ENCODE data around the gene SLAMF1. TPM values are rescaled to one million over a fixed set of nuclear protein-coding genes. Genes with fewer than 3 reads are reported as not detected.

The SLAMF1 gene
- total and polyA plus RNA-seq, 4 donors, result 0.09 to 1.1 (median 0.17) TPM

DNA sequence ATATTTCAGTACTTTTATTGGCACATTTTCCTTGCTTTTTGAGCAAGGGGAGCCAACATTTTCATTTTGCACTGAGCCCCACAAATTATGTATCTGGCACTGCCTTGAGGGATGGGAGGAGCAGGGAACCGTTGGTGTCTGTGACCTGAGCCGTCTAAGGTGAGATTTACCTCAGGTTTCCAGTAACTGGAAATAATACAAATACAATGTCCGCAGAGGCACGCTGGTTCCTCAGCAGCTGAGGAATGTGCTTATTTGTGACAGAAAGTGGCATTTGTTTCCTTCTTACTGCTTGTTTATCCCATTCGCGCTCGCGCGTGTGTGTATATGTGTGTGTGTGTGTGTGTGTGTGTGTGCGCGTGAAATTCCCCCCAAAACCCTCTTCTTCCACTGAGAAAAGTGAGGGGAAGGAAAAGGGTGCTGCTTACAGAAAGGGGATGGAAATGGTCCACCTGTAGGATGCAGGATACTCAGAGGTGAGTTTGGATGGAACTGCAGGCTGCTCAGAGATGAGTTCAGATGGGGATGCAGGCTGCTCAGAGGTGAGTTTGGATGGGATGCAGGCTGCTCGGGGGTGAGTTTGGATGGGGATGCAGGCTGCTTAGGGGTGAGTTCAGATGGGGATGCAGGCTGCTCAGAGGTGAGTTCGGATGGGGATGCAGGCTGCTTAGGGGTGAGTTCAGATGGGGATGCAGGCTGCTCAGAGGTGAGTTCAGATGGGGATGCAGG, 30.2 kb upstream of the SLAMF1 start:
- no peaks in the 10 kb centered on the region for H3K27me3 ChIP-seq (ENCODE audit: control insufficient read depth in 4 of 4, insufficient read depth in 4 of 4, low read length in 3 of 4)
- DNase-seq (ENCODE audit: low spot score), result no peak
- H3K36me3 ChIP-seq (ENCODE audit: control insufficient read depth in 4 of 4, insufficient read depth in 3 of 4, low read depth in 1 of 4, low read length in 3 of 4), result no peaks in the 10 kb centered on the region
- H3K4me3 ChIP-seq (ENCODE audit: low read depth in 1 of 3, low read length in 3 of 3), result no peak overlapping the region
- H3K4me1 ChIP-seq (ENCODE audit: control insufficient read depth in 4 of 4, insufficient read depth in 4 of 4, low read length in 3 of 4), result peaks cover 0 to 3% (median 0%) of the 10 kb centered on the region in 4 donors
- TF ChIP-seq, protein P1, sequence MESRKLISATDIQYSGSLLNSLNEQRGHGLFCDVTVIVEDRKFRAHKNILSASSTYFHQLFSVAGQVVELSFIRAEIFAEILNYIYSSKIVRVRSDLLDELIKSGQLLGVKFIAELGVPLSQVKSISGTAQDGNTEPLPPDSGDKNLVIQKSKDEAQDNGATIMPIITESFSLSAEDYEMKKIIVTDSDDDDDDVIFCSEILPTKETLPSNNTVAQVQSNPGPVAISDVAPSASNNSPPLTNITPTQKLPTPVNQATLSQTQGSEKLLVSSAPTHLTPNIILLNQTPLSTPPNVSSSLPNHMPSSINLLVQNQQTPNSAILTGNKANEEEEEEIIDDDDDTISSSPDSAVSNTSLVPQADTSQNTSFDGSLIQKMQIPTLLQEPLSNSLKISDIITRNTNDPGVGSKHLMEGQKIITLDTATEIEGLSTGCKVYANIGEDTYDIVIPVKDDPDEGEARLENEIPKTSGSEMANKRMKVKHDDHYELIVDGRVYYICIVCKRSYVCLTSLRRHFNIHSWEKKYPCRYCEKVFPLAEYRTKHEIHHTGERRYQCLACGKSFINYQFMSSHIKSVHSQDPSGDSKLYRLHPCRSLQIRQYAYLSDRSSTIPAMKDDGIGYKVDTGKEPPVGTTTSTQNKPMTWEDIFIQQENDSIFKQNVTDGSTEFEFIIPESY (IDR thresholded peaks at IDR 0.05), result no peak
- TF ChIP-seq, protein P2, sequence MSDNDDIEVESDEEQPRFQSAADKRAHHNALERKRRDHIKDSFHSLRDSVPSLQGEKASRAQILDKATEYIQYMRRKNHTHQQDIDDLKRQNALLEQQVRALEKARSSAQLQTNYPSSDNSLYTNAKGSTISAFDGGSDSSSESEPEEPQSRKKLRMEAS (IDR thresholded peaks at IDR 0.05), result no peak
- H3K9me3 ChIP-seq (ENCODE audit: control insufficient read depth in 4 of 4, low read length in 3 of 4), result no peaks in the 10 kb centered on the region
- H3K9ac ChIP-seq (ENCODE audit: low read depth in 1 of 2, low read length in 2 of 2), result no peak overlapping the region
- H3K27ac ChIP-seq (ENCODE audit: low read depth in 1 of 2, low read length in 2 of 2), result no peak overlapping the region
- 75% methylated on average over 13 of the region's 13 CpGs for WGBS

DNA sequence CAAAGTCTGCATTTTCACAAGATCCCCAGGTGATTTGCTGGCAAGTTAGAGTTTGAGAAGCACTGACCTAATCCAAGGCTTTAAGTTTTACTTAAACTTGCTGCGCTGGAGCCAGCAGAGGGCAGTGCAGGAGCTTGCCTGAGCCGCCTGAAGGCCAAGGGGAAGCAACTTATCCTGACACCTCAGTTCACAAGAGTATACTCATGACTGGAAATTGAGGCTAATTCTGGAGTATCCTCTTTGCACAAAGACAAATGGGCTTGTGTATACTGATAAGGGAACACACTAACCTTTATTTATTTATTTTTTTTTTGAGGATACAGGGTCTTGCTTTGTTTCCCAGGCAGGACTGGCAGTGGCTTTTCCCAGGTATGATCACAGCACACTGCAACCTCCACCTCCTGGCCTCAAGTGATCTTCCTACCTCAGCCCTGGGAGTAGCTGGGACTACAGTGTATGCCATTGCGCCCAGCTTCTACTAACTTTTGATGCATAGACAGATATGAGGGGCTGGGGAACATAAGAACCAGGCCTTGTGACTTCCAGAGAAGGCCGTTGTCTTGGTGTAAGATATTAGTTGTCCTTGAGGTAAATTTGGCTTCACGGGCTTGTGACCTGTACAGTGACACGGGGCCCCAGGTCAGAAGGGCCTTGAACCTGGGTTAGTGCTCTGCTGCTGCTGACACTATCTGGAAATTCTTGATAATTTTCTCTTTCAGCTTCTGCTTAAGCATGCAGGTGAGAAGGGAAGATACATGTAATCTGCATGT, 29.0 kb upstream of the SLAMF1 start:
- Histone ChIP-seq H3K36me3 (ENCODE audit: control insufficient read depth in 4 of 4, insufficient read depth in 3 of 4, low read depth in 1 of 4, low read length in 3 of 4) (no peaks in the 10 kb centered on the region), H3K9ac (ENCODE audit: low read depth in 1 of 2, low read length in 2 of 2) (no peak overlapping the region), H3K4me3 (ENCODE audit: low read depth in 1 of 3, low read length in 3 of 3) (no peak overlapping the region), H3K4me1 (ENCODE audit: control insufficient read depth in 4 of 4, insufficient read depth in 4 of 4, low read length in 3 of 4) (peaks cover 0 to 3% (median 0%) of the 10 kb centered on the region in 4 donors), H3K27me3 (ENCODE audit: control insufficient read depth in 4 of 4, insufficient read depth in 4 of 4, low read length in 3 of 4) (no peaks in the 10 kb centered on the region), H3K27ac (ENCODE audit: low read depth in 1 of 2, low read length in 2 of 2) (no peak overlapping the region), H3K9me3 (ENCODE audit: control insufficient read depth in 4 of 4, low read length in 3 of 4) (no peaks in the 10 kb centered on the region)
- WGBS, result 48% methylated on average over 6 of the region's 6 CpGs
- TF ChIP-seq FOXA1 (IDR thresholded peaks at IDR 0.05), result no peak
- no peak for TF ChIP-seq HNF4A (conservative IDR thresholded peaks at IDR 0.05)
- TF ChIP-seq, protein P3, sequence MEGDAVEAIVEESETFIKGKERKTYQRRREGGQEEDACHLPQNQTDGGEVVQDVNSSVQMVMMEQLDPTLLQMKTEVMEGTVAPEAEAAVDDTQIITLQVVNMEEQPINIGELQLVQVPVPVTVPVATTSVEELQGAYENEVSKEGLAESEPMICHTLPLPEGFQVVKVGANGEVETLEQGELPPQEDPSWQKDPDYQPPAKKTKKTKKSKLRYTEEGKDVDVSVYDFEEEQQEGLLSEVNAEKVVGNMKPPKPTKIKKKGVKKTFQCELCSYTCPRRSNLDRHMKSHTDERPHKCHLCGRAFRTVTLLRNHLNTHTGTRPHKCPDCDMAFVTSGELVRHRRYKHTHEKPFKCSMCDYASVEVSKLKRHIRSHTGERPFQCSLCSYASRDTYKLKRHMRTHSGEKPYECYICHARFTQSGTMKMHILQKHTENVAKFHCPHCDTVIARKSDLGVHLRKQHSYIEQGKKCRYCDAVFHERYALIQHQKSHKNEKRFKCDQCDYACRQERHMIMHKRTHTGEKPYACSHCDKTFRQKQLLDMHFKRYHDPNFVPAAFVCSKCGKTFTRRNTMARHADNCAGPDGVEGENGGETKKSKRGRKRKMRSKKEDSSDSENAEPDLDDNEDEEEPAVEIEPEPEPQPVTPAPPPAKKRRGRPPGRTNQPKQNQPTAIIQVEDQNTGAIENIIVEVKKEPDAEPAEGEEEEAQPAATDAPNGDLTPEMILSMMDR (IDR thresholded peaks at IDR 0.05; ENCODE audit: low read depth, low read length, missing input control), result peak; percentile 69
- peak; percentile 81 to 87 for TF ChIP-seq RAD21 (IDR thresholded peaks at IDR 0.05)
- peak; percentile 54 for DNase-seq (ENCODE audit: low spot score)

DNA sequence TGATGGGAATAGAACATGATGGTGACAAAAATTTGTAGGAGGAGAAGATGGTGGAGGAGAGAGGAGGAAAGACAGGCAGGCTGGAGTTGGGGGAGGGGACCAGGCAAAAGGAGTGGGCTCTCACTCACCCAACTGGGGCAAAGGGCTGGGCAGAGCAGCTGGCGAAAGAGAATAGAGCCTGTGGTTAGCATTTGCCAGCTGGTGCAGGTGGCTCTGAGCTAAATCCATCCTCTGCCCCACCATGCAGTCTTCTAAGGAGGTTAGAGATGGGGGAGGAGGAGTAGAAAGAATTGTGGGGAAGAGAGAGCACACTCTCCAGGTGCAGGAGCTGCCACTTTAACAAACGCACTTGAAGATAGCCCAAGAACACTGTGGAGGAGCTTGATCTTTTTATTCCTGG, 27.6 kb upstream of the SLAMF1 start:
- H3K36me3 ChIP-seq (ENCODE audit: control insufficient read depth in 4 of 4, insufficient read depth in 3 of 4, low read depth in 1 of 4, low read length in 3 of 4), result no peaks in the 10 kb centered on the region
- no peaks in the 10 kb centered on the region for H3K9me3 ChIP-seq (ENCODE audit: control insufficient read depth in 4 of 4, low read length in 3 of 4)
- no peak overlapping the region for H3K27ac ChIP-seq (ENCODE audit: low read depth in 1 of 2, low read length in 2 of 2)
- TF ChIP-seq RAD21 (IDR thresholded peaks at IDR 0.05) (no peak), FOXA2 (IDR thresholded peaks at IDR 0.05) (no peak), TAF1 (conservative IDR thresholded peaks at IDR 0.05) (no peak), YY1 (IDR thresholded peaks at IDR 0.05) (no peak), HNF4G (IDR thresholded peaks at IDR 0.05) (no peak), NR2F2 (IDR thresholded peaks at IDR 0.05) (no peak), HNF4A (conservative IDR thresholded peaks at IDR 0.05) (no peak), RXRA (IDR thresholded peaks at IDR 0.05) (no peak), FOXA1 (IDR thresholded peaks at IDR 0.05) (no peak), SP1 (IDR thresholded peaks at IDR 0.05) (no peak), EGR1 (IDR thresholded peaks at IDR 0.05; ENCODE audit: low read depth in 2 of 2) (no peak)
- TF ChIP-seq, protein P4, sequence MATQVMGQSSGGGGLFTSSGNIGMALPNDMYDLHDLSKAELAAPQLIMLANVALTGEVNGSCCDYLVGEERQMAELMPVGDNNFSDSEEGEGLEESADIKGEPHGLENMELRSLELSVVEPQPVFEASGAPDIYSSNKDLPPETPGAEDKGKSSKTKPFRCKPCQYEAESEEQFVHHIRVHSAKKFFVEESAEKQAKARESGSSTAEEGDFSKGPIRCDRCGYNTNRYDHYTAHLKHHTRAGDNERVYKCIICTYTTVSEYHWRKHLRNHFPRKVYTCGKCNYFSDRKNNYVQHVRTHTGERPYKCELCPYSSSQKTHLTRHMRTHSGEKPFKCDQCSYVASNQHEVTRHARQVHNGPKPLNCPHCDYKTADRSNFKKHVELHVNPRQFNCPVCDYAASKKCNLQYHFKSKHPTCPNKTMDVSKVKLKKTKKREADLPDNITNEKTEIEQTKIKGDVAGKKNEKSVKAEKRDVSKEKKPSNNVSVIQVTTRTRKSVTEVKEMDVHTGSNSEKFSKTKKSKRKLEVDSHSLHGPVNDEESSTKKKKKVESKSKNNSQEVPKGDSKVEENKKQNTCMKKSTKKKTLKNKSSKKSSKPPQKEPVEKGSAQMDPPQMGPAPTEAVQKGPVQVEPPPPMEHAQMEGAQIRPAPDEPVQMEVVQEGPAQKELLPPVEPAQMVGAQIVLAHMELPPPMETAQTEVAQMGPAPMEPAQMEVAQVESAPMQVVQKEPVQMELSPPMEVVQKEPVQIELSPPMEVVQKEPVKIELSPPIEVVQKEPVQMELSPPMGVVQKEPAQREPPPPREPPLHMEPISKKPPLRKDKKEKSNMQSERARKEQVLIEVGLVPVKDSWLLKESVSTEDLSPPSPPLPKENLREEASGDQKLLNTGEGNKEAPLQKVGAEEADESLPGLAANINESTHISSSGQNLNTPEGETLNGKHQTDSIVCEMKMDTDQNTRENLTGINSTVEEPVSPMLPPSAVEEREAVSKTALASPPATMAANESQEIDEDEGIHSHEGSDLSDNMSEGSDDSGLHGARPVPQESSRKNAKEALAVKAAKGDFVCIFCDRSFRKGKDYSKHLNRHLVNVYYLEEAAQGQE (IDR thresholded peaks at IDR 0.05), result no peak
- TF ChIP-seq, protein P5, sequence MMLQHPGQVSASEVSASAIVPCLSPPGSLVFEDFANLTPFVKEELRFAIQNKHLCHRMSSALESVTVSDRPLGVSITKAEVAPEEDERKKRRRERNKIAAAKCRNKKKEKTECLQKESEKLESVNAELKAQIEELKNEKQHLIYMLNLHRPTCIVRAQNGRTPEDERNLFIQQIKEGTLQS (IDR thresholded peaks at IDR 0.05), result no peak
- 78% methylated on average over 2 of the region's 2 CpGs for WGBS
- DNase-seq (ENCODE audit: low spot score), result no peak
- peaks cover 0 to 3% (median 0%) of the 10 kb centered on the region in 4 donors for H3K4me1 ChIP-seq (ENCODE audit: control insufficient read depth in 4 of 4, insufficient read depth in 4 of 4, low read length in 3 of 4)
- no peak overlapping the region for H3K4me3 ChIP-seq (ENCODE audit: low read depth in 1 of 3, low read length in 3 of 3)
- H3K9ac ChIP-seq (ENCODE audit: low read depth in 1 of 2, low read length in 2 of 2), result no peak overlapping the region
- H3K27me3 ChIP-seq (ENCODE audit: control insufficient read depth in 4 of 4, insufficient read depth in 4 of 4, low read length in 3 of 4), result no peaks in the 10 kb centered on the region
